Measurements from ENCODE around the gene CNOT1.
A peak's percentile ranks its signal among the peaks of the same experiment; 100 is the strongest.

The CNOT1 gene

DNA sequence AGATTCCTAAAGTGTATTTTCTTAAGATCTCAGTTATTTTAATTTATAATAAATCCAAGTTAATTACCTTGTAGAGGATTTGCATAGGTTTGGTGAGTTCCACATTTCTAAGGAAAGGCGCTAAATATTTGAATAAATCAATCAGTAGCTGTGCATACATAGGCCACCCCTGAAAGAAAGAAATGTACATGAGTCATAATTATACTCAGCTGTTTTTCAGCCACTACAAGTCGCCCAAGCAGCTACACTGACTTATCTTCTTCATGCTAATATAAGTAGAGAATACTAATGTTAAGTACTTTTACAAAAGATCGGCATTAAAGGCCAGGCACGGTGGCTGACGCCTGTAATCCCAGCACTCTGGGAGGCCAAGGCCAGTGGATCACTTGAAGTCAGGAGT lies 99.4 kb downstream of the CNOT1 start:
- TF ChIP-seq, protein P1, sequence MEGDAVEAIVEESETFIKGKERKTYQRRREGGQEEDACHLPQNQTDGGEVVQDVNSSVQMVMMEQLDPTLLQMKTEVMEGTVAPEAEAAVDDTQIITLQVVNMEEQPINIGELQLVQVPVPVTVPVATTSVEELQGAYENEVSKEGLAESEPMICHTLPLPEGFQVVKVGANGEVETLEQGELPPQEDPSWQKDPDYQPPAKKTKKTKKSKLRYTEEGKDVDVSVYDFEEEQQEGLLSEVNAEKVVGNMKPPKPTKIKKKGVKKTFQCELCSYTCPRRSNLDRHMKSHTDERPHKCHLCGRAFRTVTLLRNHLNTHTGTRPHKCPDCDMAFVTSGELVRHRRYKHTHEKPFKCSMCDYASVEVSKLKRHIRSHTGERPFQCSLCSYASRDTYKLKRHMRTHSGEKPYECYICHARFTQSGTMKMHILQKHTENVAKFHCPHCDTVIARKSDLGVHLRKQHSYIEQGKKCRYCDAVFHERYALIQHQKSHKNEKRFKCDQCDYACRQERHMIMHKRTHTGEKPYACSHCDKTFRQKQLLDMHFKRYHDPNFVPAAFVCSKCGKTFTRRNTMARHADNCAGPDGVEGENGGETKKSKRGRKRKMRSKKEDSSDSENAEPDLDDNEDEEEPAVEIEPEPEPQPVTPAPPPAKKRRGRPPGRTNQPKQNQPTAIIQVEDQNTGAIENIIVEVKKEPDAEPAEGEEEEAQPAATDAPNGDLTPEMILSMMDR (IDR thresholded peaks at IDR 0.05; ENCODE audit: insufficient read depth, low read depth, low read length, missing control alignments): no peak
- DNase-seq (ENCODE audit: low read depth): no peak
- H3K4me3 ChIP-seq (ENCODE audit: low read length): no peak overlapping the region

DNA sequence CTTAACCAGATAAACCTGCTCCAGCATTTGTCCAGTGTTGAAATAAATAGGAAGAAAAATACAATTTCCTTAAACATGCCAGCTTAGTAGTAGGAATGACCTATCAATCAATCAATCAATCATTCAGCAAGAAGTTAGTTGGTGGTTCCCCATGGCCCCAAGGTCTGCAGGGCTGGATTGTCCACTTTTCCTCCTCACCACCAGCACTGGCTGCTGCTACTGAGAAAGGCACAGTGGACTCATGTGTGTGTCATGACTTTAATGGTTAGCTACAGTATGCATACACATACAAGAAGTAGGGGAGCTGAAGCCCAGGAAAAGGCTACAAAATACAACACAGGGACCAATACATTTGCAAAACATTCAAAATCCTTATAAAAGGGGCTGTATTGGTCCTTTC lies 109.9 kb downstream of the CNOT1 start:
- TF ChIP-seq, protein P1 (IDR thresholded peaks at IDR 0.05; ENCODE audit: insufficient read depth, low read depth, low read length, missing control alignments): no peak
- DNase-seq (ENCODE audit: low read depth): no peak
- no peak overlapping the region for H3K4me3 ChIP-seq (ENCODE audit: low read length)

DNA sequence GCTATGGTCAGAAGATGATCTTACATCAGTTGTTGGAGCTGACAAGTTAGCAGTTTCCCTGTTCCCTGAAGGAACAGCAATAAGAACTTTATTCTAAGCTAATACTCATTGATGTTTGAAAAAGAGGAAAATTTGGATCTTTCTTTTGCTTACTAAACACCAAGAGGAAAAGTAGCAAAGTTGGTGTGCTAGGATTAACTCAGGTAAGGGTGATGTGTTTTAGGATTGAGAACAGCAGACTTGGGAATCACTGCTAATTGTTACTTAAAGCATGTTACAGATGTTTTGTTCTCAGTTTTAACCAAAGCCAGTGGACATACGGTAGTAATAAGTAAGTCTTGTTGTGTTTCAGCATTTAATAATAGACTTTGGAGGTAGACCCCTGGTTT lies 110.7 kb downstream of the CNOT1 start:
- DNase-seq (ENCODE audit: low read depth): no peak
- TF ChIP-seq, protein P1 (IDR thresholded peaks at IDR 0.05; ENCODE audit: insufficient read depth, low read depth, low read length, missing control alignments): no peak
- no peak overlapping the region for H3K4me3 ChIP-seq (ENCODE audit: low read length)

DNA sequence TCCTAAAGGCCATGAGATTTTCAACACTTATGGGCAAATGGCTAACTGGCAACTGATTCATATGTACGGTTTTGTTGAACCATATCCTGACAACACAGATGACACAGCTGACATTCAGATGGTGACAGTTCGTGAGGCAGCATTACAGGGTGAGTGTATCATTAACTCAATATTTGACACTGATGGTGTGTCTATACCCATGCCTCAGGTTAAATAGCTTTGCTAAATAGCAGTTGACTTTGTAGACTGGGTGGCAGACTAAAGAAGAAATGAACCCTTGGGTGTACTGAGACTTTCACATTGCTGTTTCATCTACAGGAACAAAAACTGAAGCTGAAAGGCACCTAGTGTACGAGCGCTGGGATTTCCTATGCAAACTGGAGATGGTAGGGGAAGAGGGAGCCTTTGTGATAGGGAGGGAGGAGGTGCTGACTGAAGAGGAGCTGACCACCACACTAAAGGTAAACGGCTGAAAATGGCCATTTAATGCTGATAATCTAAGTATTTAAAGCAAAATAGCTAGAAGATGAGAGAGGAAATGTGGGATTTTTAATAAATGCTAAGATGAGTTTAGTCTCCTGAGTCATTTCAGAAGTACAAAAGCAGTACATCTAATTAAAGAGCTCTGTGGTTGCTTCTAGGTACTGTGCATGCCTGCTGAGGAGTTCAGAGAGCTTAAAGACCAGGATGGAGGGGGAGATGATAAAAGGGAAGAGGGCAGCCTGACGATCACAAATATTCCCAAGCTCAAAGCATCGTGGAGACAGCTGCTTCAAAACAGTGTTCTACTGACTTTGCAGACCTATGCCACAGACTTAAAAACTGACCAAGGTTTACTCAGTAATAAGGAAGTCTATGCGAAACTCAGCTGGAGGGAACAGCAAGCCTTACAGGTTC lies 111.3 kb downstream of the CNOT1 start:
- H3K4me3 ChIP-seq (ENCODE audit: low read length): no peak overlapping the region
- no peak for DNase-seq (ENCODE audit: low read depth)
- TF ChIP-seq, protein P1 (IDR thresholded peaks at IDR 0.05; ENCODE audit: insufficient read depth, low read depth, low read length, missing control alignments): no peak

DNA sequence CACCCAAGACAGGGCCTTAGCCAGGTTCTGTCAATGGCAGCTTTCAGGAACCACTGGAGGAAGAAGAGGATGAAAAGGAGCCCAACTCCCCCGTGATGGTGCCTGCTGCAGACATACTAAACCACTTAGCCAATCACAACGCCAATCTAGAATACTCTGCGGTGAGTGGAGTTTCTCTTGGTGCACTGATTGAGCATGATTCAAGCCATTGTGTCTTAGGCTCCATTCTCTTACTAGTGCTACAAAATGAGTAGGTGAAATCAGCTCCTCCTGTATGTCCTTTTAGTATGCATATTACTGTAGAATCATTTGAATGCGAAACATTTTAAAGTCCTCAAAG lies 112.9 kb downstream of the CNOT1 start:
- DNase-seq (ENCODE audit: low read depth): no peak
- peak overlapping the region; percentile 91 for H3K4me3 ChIP-seq (ENCODE audit: low read length)
- TF ChIP-seq, protein P1 (IDR thresholded peaks at IDR 0.05; ENCODE audit: insufficient read depth, low read depth, low read length, missing control alignments): no peak

DNA sequence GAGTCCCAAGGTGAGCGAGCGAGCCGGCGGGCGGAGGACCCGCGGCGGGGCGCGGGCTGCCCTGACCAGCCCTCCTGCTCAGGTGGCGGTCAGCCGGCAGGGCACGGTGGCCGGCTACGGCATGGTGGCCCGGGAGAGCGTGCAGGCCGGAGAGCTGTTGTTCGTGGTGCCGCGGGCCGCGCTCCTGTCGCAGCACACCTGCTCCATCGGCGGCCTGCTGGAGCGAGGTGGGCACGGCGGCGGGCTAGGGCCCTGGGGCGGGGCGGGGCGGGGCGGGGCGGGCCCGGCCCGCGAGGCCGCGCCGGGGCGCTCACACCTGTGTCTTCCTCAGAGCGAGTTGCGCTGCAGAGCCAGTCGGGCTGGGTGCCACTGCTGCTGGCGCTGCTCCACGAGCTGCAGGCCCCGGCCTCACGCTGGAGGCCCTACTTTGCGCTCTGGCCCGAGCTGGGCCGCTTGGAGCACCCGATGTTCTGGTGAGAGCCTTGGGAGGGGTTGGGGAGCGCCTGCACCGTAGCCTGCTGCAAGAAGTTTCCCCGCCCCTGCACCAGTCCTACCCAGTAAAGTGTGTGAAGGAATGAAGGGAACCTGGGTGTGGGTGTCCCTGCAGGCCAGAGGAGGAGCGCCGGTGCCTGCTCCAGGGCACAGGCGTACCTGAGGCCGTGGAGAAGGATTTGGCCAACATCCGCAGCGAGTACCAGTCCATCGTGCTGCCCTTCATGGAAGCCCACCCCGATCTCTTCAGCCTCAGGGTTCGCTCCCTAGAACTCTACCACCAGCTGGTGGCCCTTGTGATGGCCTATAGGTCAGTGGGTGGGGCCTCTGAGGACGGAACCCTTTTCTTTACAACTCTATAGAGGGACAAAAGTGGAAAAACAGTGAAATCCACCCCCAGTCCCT lies 113.5 kb downstream of the CNOT1 start:
- H3K4me3 ChIP-seq (ENCODE audit: low read length): peak overlapping the region; percentile 91
- TF ChIP-seq, protein P1 (IDR thresholded peaks at IDR 0.05; ENCODE audit: insufficient read depth, low read depth, low read length, missing control alignments): peak; percentile 8
- DNase-seq (ENCODE audit: low read depth): peak; percentile 76
